HT1080 (cell line): ENCODE measurements around the gene BICD1. TPM values are rescaled to one million over a fixed set of nuclear protein-coding genes. Genes with fewer than 3 reads are reported as not detected.

ENCODE experiments used
- DNase-seq: peaks from one replicate; pipeline ENCODE4 v3.0.0-alpha.2; 2015; ENCODE audit warnings: low read depth
- small RNA-seq: library from RNA; depleted of rRNA; stranded (forward); fragments of <200 nt; gene quantifications from one replicate; pipeline ENCODE3, GENCODE V24; 2014
- total RNA-seq: library from RNA; depleted of rRNA; stranded (reverse); fragments of >200 nt; shearing (Covaris generic); gene quantifications from 2 replicates; pipeline ENCODE4 v1.2.3, GENCODE V29; 2014; rRNA removed

Gene BICD1
- total RNA-seq, 1 experiment from 2014 or later, result 19.5 TPM

GRCh38 chr12:32399370-32400113, 292.9 kb downstream of the BICD1 start, which contains the start of gene FGD4:
Gene FGD4, plus strand, starts transcription at chr12:32399558.
- DNase-seq, result peak; percentile 83

DNA sequence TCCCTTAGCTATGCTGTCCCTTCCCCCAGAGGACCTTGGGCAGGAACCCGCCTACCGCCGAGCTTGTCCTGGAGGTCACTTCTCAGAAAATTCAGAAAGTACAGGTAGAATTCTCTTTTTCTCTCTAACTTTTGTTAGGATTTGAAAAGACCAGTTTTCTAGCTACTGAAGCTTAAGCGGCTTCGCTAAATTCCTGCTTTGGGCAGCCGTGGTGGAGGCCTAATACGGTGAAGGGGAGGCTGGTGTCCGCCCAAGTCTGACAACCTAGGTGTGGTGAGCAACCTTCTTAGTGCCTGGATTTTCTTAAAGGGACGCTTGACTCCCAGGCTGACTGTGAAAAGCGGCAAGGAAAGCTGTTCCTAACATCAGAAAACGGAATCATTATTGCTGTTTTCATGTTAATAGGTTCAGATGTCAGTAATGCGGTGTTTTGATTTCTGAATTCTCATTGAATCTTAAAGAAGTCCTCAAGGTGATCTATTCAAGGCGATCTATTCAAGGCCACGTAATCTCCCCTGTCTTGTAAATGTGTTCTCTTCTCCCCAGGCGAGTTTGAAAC, 293.5 kb downstream of the BICD1 start:
- no peak for DNase-seq

- DNase-seq, result no peak
Measured at GRCh38 chr12:32400866-32401265, 294.2 kb downstream of the BICD1 start.

DNA sequence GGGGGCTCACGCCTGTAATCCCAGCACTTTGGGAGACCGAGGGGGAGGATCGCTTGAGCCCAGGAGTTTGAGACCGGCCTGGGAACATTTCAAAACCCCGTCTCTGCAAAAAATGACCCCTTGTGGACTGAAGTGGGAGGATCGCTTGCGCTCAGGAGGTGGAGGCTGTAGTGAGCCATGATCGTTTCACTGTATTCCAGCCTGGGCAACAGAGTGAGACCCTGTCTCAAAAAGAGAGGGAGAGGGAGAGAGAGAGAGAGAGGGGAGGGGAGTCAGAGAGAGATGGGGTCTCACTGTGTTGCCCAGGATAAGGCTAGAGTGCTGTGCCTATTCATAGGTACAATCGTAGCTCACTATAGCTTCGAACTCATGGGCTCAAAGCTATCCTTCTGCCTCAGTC, 295.5 kb downstream of the BICD1 start:
- DNase-seq, result no peak

GRCh38 chr12:32402946-32403345, 296.3 kb downstream of the BICD1 start:
- no peak for DNase-seq

- no peak for DNase-seq
Measured at GRCh38 chr12:32407795-32408194, 301.1 kb downstream of the BICD1 start.

- no peak for DNase-seq
Measured at GRCh38 chr12:32413412-32413811, 306.8 kb downstream of the BICD1 start.

GRCh38 chr12:32418221-32418620, 311.6 kb downstream of the BICD1 start:
- DNase-seq, result no peak

- DNase-seq, result no peak
Measured at GRCh38 chr12:32418903-32419519, 312.4 kb downstream of the BICD1 start.

GRCh38 chr12:32419520-32419960, 312.9 kb downstream of the BICD1 start:
- DNase-seq, result peak; percentile 23

- no peak for DNase-seq
Measured at GRCh38 chr12:32420356-32420755, 313.7 kb downstream of the BICD1 start.

DNA sequence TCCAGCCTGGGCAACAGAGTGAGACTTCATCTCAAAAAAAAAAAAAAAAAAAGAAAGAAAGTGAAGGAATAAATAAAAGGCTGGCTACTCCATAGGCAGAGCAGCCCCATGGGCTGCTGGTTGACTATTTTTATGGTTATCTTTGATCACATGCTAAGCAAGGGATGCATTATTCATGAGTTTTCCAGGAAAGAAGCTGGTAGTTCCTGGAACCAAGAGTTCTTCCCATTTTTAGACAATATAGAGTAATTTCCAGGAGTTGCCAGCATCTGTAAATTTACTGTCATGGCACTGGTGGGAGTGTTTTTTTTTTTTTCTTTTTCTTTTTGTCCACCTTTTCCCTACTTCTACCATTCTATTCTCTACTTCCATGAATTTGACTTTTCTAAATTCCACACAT, 316.9 kb downstream of the BICD1 start:
- no peak for DNase-seq

DNA sequence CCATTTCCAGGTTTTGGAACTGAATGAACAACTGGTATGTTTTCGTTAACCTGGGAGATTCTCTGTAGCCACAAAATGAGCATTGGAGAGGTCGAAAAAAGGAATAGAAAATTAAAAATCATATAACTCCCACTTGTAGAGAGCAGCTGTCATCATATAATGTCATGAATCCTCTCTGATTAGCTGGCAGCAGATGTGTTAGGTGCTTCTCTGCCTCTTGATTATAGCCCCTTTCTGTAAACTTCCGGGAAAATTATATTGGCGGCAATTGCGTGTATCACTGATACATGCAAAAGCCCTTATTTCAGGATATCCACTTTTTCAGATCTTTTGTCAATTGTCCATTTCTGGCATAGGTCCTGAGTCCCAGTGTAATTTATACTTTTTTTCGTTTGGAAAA, 324.4 kb downstream of the BICD1 start:
- no peak for DNase-seq

Small RNAs within 50 kb of the gene (small RNA-seq; reads per million reads assigned to genes)
- gene AC048344.2 (not detected), gene AC048344.3 (not detected), gene RF00019 (not detected)

Other genes starting within 250 kb of the BICD1 start
- gene RESF1, start 147.4 kb upstream of the BICD1 start, total RNA-seq, result 14.0 and 24.9 TPM in 2 replicates